HUES6 (cell line): Measurements from ENCODE around the gene NR3C1.

Experiments
- H3K27ac ChIP-seq: 2 replicates; pipeline ENCODE4 v1.7.0; 2013; ENCODE audit warnings: low read depth, mild to moderate bottlenecking, low read length, inconsistent platforms
- H3K27me3 ChIP-seq: 2 replicates; pipeline ENCODE4 v1.6.1; 2013; ENCODE audit warnings: low read length; ENCODE audit not compliant: control insufficient read depth, insufficient read depth
- H3K36me3 ChIP-seq: 2 replicates; pipeline ENCODE4 v1.6.1; 2013; ENCODE audit warnings: low read length; ENCODE audit not compliant: control insufficient read depth, insufficient read depth
- H3K4me1 ChIP-seq: 2 replicates; pipeline ENCODE4 v1.6.1; 2013; ENCODE audit warnings: low read length; ENCODE audit not compliant: control insufficient read depth, insufficient read depth
- H3K4me3 ChIP-seq: 2 replicates; pipeline ENCODE4 v1.5.1; 2013; ENCODE audit warnings: low read depth, low read length
- H3K9ac ChIP-seq: one replicate; pipeline ENCODE4 v1.6.1; 2013; ENCODE audit warnings: mild to moderate bottlenecking, low read length
- H3K9me3 ChIP-seq: 2 replicates; pipeline ENCODE4 v1.6.1; 2013; ENCODE audit warnings: low read depth, low read length; ENCODE audit not compliant: control insufficient read depth, insufficient read depth

NR3C1 gene

DNA sequence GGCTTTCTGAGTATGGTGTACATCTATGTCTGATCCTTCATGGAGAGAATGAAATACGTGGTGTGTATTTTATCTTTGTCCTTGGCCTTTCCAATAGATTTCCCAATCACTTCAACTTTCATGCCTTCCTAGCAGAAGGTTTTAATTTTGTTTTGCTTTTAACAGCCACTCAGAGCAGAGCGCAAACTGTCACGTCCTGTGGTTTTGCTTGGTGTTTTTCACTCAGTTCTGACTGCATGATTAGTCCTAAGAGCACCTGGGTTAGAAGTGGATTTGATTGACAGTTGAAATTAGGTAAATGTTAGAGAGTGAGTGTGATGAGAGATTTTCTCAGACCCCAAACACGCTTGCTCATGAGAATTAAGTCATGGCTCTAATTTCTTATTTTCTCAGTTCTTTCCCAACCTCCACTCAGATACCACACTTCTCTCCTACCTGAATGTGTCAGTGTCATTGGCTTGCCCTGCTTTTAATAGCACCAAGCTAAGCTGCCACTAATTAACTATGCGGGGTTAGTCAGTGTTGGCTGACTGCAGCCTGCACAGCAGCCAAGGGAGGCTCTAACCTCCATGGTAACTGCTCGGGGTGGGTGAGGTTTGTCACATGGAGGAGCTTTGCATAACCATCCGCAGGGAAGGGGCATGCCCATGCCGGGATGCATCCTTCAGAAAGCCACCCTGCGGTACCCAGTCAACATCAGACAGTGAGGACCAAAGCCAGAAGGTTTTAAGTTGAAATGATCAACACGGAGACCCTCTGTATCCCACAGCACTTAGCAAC, 173.4 kb downstream of the NR3C1 start:
- Histone ChIP-seq H3K9ac (no peak overlapping the region), H3K27ac (no peak overlapping the region), H3K36me3 (no peaks in the 10 kb centered on the region), H3K4me1 (peaks cover 9% of the 10 kb centered on the region; the same call in 1 of the 2 replicates), H3K4me3 (no peak overlapping the region), H3K9me3 (no peaks in the 10 kb centered on the region), H3K27me3 (no peaks in the 10 kb centered on the region)

DNA sequence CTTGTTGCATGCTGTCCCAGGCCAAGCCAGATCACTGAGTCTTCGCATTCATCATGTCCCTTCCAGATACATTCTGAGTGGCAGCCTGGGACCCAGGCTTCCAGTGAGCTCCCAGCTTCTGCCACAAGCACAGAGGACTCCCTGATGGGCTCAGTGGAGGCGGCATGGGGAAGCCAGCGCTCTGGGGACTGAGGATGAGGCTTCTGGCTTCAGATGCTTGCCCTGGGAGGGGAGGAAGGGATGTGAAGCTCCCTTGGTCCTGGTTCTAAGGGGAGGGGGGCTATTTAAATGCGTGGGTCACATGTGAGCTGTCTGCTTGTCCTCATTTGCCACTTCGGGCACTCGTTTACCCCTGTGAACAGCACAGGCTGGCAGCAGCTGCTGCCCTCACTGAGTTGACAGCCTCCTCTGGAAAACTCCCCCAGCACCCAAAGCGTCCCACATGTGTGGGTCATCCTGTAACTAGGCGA, 174.0 kb downstream of the NR3C1 start:
- Histone ChIP-seq H3K9ac (no peak overlapping the region), H3K27me3 (no peaks in the 10 kb centered on the region), H3K4me3 (no peak overlapping the region), H3K4me1 (peaks cover 9% of the 10 kb centered on the region; the same call in 1 of the 2 replicates), H3K9me3 (no peaks in the 10 kb centered on the region), H3K27ac (no peak overlapping the region), H3K36me3 (no peaks in the 10 kb centered on the region)

DNA sequence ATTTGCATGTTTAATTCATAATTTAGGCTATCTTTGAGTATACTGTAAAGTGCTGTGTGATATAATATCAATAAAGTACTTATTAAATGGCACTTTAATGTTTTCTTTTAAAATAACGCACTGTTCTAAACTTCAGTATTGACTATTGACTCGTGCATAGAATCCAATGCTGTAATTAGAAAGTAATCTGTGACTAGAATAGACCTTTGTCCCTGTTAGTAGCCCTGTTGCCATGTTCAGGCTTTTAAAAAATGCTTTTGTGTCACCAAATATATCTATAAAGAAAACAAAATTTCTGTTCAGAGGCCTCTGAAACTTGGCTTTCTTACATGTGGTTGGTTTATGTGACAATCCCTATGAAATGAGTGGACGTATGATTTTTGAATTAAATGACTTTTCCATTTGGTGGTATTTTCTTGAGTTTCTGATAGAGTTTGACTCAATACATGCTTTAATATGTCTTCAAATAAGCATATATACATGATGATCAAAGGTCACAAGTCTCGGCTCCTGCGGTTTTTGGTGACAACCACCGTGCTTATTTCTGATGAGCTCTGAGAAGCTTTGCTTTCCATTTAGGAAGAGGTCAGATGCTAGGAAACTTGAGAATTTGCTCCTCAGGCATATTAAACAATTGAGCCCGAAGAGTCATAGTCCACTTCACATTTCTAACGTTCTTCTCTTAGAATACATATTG, 174.7 kb downstream of the NR3C1 start:
- no peaks in the 10 kb centered on the region for H3K9me3 ChIP-seq
- peaks cover 9% of the 10 kb centered on the region; the same call in 1 of the 2 replicates for H3K4me1 ChIP-seq
- no peak overlapping the region for H3K4me3 ChIP-seq
- H3K36me3 ChIP-seq, result no peaks in the 10 kb centered on the region
- no peak overlapping the region for H3K27ac ChIP-seq
- no peaks in the 10 kb centered on the region for H3K27me3 ChIP-seq
- no peak overlapping the region for H3K9ac ChIP-seq
